GM18951 (cell line): ENCODE results near the gene RPP14.

Experiments
- POLR2A ChIP-seq: IDR thresholded peaks from 4 replicates; pipeline ENCODE4 v1.6.1; 2011; ENCODE audit warnings: mild to moderate bottlenecking; ENCODE audit not compliant: insufficient read length, insufficient read depth; ENCODE audit errors: extremely low read depth
- in situ Hi-C: fragments of 300-500 bp; cut with MboI; formaldehyde crosslinking; loops from one replicate; pipeline ENCODE4 v1.12.0; 2022; ENCODE audit warnings: low sequenced_read_pairs, mixed read lengths, inconsistent platforms; ENCODE audit not compliant: unreplicated experiment

The RPP14 gene

DNA sequence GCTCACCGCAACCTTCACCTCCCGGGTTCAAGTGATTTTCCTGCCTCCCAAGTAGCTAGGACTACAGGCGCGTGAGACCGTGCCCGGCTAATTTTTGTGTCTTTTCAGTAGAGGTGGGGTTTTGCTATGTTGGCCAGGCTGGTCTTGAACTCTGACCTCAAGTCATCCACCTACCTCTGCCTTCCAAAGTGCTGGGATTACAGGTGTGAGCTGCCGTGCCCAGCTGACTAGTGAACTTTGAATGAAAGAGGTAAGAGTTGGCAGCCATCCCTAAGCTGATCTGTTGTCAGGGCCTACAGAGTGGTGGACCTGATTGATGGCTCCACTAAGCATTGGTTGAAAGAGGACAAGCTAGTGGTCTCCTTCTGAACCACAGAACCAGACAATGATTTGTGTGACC, 41.9 kb downstream of the RPP14 start:
- in situ Hi-C loops, result no loop called here

DNA sequence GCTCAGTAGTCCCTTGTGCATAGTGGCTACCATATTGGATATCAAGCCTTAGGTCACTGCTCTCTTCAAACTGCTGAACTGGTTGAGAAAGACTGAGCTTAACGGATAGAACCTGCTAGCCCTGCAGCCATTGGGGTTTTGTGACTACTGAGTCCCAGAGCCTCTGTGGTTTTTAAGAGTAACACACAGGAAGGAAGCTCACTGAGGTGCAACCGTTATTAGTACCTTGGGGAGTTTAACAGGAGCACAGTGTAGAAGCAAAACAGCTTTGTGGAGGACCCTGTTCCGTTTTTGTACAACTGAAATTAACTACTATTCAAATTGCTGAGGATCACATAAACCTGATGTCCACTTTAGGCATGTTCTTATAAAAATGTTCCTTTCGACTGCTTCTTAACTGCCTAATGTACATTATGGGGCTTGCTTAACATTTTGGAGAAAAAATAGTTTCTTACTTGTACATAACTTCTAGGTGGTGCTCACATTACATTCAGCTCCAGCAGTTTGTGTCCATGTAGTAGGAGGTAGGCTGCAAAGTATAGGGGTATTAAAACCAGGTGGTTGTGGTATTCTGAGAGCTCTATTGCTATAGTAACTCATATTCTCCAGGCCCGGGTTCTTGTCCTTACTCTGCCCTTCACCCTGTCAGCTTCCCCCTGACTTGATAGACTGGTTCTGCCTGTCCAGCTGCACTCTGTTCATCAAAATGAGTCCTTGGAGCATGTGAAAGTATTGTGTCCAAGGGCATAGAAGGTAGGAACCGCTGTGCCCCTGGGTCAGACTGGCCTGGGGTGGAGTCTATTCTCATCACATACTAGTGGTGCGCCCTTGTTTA, 44.0 kb downstream of the RPP14 start:
- in situ Hi-C loops, result no loop called here
- no peak for TF ChIP-seq POLR2A

More for the DNA sequence above, 41.9 kb downstream of the RPP14 start:
- no peak for TF ChIP-seq POLR2A

DNA sequence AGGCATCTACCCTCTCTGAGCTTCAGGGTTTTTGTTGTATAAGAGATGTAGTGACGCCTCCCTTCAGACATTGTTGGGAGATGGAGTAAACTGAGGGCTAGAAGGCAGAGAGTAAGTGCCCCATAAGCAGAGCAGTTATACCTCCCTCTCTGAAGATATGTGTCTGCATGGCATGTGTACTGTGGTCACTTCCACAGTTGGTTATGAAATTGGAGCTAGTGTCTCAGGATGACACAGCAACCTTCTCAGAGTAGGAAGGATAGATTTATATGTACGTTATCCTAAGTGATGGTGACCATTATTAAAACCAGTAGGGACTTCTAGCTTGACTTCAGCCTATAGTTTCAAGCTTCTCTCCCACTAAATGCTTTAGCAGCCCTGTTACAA, 44.6 kb downstream of the RPP14 start:
- TF ChIP-seq POLR2A, result no peak
- in situ Hi-C loops, result no loop called here

DNA sequence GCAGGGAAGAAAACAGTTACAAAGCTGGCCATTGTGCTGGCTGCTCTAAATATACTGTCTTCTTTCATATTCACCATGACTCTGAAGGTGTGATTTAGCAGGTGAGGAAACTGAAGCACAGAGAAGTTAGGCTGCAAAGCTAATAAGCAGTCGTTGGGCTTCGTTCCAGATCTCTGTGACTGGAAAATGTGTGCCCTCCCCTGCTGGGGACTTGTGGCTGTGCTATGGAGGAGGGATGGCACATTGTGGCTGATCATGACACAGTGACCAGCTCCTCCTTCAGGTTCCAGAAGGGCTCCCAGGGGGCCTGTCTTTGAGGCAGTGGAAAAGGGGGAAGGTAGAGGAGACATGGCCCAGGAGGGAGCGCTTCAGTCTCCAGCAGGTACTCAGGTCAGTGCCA, 45.9 kb downstream of the RPP14 start:
- TF ChIP-seq POLR2A, result no peak
- in situ Hi-C loops, result no loop called here

DNA sequence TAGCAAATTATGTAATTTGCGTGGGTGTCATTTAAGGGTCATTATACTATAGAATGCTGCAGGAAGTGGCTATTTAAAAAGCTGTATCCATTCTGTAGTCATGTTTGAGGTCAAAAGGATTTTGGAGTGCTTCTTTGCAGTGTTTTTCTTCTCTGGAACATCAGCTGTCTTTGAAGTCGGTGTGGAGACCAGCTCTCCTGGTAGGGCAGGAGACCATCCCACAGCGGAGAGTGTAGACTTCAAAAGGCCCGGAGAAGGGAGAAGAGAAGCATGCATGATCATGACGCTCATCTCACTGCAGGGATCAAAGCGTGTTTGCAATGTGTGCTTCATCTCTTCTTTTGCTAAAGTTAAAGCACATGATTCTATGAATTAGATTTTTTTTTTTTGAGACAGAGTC, 46.6 kb downstream of the RPP14 start:
- in situ Hi-C loops, result no loop called here

DNA sequence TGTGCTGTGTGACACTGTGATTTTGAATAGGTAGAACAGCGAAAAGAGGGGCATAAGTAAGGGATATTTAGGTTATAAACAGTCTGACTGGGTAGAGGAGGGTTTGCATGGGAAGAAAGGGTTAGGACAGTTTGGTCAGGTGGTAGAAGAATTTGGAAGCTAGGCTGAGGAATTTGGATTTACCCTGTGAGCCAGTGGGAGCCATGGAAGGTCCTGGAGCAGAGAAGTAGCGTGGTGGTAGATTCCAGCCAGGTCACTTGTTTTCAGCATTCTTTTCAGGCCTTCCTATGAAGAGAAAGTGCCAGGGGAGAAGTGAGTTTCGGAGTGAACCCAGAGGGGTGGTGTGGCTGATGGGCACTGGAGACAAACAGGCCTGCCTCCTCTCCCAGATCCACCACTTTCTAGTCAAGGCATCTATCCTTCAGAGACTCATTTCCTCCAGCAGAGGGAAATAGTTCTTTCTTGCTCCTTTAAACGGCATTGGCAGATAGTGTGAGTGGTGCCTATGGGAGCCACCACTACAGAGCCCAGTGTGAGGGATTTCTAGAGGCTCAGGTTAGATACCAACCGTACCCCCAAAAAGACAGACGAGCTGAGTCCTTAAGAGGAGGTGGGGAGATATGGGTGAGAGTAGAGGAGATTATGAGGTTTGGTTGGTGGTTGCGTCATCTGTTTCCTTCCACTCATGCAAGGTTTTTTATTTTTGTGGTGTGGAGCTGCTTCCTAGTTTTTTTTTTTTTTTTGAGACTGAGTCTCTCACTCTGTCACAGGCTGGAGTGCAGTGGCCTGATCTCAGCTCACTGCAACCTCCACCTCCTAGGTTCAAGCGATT, 47.9 kb downstream of the RPP14 start:
- no peak for TF ChIP-seq POLR2A
- in situ Hi-C loops, result no loop called here

More for the DNA sequence above, 46.6 kb downstream of the RPP14 start:
- TF ChIP-seq POLR2A, result no peak

DNA sequence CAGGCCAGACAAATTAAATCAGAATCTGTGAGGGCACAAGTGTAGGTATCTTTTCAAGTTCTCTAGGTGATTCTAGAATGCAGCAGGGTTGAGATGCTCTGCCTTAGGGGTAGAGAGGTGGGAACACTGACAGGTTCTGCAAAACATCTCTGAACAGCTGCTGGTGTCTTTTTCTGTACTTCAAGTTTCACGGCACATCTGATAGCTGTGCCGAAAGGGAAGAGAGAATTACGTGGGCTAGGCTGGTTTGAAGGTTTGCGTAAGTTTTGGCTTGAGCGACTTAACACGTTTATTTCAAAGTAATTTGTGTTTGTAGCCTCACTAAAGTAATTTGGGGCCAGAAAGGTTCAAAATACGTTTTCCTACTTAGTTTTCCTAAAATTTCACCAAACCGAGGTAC, 49.1 kb downstream of the RPP14 start:
- TF ChIP-seq POLR2A, result no peak
- in situ Hi-C loops, result no loop called here

DNA sequence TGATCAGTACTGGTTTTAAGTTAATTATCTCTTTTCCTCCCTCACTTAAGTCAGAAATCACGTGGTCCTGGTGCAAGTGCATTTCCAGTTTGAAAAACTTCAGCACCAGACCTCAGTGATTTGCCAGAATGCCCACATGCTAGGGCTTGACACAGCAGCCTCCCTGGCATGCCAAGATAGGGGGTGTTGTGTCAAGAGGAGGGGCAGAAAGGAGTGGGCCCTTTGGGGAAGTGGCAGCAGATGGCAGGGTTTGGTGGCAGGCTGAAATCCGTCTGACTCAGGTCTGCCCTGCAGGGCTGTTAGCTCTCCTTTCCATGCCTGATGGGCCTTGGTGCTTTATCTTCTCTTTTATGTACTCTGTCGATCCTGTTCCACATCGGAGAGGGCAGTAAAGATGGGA, 50.0 kb downstream of the RPP14 start:
- TF ChIP-seq POLR2A, result no peak
- in situ Hi-C loops, result no loop called here

DNA sequence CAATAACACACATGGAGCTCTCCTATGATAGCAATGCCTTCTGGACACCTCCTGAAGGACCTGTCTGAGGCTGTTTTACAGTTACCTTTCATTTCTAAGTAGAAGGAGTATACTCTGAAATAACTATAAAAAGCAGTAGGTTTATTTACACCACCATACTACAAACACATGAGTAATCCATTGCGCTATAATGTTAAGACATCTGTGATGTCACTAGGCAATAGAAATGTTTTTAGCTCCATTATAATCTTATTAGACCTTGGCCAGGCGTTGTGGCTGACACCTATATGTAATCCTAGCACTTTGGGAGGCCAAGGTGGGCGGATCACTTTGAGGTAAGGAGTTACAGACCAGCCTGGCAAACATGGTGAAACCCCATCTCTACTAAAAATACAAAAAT, 51.4 kb downstream of the RPP14 start:
- in situ Hi-C loops, result no loop called here
- no peak for TF ChIP-seq POLR2A

DNA sequence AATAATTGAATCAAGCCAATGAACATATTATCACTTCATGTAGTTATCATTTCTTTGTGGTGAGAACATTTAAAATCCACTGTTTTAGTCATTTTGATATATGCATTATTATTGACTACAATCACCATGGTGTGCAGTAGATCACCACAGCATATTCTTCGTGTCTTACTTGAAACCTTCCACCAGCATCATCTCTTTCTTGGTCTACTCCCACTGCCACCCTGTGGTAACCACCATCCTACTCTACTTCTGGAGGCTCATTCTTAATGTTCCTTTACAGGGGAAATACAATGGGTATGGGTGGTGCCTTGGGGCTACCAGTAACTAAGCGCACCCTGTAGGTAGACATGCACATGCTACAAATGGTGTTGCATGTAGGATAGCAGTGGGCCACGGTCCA, 52.0 kb downstream of the RPP14 start:
- TF ChIP-seq POLR2A, result no peak

DNA sequence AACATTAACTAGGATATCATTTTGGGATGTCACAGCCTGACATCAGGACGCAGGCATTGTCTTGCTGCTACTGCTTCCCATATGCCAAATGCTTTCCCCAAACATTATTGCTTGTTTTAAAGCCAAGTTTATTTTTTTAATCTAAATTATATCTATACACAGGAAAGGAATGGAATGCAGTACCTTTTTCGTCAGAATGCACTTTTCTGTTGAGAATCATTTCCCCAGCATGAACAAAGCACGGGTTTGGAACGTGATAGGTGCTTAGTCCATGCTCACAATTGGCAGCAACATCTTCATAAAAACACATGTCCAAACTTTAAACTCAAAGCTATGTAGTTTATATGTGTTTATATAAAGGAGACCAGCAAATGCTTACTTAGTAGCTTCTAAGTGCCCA, 52.8 kb downstream of the RPP14 start:
- TF ChIP-seq POLR2A, result no peak
- in situ Hi-C loops, result no loop called here

More for the DNA sequence above, 52.0 kb downstream of the RPP14 start:
- in situ Hi-C loops, result no loop called here

DNA sequence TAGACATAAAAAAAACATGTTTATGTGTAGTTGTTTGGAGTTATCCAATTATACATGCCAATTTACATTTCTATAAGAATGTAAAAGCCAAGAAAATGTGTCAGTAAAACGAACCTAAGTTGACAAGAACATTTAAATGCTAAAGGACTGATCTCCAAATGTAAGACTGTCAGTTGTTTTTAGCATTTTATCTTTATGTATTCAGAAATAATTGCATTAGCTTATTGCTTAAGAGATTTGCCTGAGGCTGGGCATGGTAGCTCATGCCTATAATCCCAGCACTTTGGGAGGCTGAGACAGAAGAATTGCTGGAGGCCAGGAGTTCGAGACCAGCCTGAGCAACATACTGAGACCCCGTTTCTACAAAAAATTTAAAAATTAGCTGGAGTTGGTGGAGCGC, 53.6 kb downstream of the RPP14 start:
- in situ Hi-C loops, result no loop called here

DNA sequence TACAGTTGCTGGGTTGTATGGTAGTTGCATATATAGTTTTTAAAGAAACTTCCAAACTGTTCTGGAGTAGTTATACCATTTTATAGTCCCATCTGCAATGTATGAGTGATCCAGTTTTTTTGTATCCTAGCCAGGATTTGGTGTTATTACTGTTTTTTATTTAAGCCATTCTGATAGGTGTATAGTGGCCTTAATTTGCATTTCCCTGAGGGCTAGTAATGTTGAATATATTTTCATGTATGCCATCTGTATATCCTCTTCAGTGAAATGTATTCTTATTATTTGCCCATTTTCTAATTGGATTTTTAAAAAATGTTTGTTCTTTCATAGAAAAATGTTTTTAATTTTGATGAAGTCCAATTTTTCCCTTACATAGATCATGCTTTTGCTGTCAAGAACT, 55.8 kb downstream of the RPP14 start:
- in situ Hi-C loops, result no loop called here
- TF ChIP-seq POLR2A, result no peak

More for the DNA sequence above, 53.6 kb downstream of the RPP14 start:
- TF ChIP-seq POLR2A, result no peak

DNA sequence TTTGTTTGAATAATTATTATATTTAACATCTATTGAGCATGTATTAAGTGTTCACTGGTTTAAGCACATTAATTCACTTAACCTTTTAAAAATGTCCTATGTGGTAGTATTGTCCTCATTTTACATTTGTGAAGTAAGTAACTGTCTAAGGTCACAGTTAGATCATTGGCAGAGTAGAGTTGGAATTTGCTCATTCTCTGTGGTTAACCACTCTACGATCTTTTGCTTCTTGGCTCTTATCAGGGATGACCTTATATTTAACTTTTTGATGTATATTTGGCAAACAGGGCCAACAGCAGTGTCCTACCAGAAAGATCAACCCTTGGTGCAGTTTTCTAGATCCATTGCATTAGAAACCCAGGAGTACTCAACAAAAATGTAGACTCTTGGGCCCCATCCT, 60.7 kb downstream of the RPP14 start:
- no peak for TF ChIP-seq POLR2A
- in situ Hi-C loops, result no loop called here
